Adrenal gland (tissue), 5 donors: ENCODE data around the gene SCG2.

Source experiments
- POLR2A ChIP-seq, 2 donors: fragments of 450-650 bp; IDR thresholded peaks; one replicate each; pipeline ENCODE4 v1.6.1; 2017; ENCODE audit warnings: antibody characterized with exemption in 2 of 2, mild to moderate bottlenecking in 2 of 2, moderate library complexity in 1 of 2
- TF ChIP-seq, protein P1 (sequence below), 6 experiments: fragments of 450-650 bp in 4 of 6; fragments of 200-600 bp in 2 of 6; sonication (generic) in 1 of 6; IDR thresholded peaks; 1 replicate in 5 of 6; 2 replicates in 1 of 6; pipeline versions ENCODE4 v1.5.1 to v1.8.0; 2016 to 2021; ENCODE audit warnings: antibody characterized with exemption in 6 of 6, mild to moderate bottlenecking in 2 of 6, moderate library complexity in 1 of 6
- donor health status: DM: no; HTN: no; CAD: no.

DNA sequence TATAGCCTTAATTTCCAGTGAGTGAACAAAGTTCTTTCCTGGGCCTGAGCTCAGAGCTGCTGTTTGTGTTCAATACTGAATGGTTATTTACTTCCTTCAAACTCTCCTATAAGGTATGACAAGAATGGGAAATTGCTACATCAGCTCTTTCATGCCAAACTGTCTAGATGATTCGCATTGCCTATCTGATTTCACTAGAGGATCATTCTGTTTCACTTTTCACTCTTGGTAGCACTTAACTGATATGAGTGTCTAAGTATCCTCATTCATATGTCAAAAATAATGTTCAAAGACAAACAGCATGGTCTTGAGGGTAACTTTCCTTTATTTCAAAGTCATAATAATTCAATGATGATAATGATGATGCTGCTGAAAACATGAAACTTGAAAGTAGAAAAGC lies 32.9 kb upstream of the SCG2 start:
- no peak for TF ChIP-seq POLR2A (IDR thresholded peaks at IDR 0.05)
- TF ChIP-seq, protein P1, sequence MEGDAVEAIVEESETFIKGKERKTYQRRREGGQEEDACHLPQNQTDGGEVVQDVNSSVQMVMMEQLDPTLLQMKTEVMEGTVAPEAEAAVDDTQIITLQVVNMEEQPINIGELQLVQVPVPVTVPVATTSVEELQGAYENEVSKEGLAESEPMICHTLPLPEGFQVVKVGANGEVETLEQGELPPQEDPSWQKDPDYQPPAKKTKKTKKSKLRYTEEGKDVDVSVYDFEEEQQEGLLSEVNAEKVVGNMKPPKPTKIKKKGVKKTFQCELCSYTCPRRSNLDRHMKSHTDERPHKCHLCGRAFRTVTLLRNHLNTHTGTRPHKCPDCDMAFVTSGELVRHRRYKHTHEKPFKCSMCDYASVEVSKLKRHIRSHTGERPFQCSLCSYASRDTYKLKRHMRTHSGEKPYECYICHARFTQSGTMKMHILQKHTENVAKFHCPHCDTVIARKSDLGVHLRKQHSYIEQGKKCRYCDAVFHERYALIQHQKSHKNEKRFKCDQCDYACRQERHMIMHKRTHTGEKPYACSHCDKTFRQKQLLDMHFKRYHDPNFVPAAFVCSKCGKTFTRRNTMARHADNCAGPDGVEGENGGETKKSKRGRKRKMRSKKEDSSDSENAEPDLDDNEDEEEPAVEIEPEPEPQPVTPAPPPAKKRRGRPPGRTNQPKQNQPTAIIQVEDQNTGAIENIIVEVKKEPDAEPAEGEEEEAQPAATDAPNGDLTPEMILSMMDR (IDR thresholded peaks at IDR 0.05) = no peak
